ENCODE data around the gene ADAMTS9.

Gene ADAMTS9

GRCh38 chr3:64612916-64613526 is 74.8 kb downstream of the ADAMTS9 start:
- DNase-seq, result no peak

GRCh38 chr3:64612082-64612860 is 75.5 kb downstream of the ADAMTS9 start:
- peak; percentile 94 for DNase-seq

- no peak for DNase-seq
Measured at GRCh38 chr3:64608741-64609140, 79.1 kb downstream of the ADAMTS9 start.

GRCh38 chr3:64607032-64607551 is 80.7 kb downstream of the ADAMTS9 start:
- no peak for DNase-seq

GRCh38 chr3:64604313-64604712 is 83.5 kb downstream of the ADAMTS9 start:
- no peak for DNase-seq

GRCh38 chr3:64601824-64602223 is 86.0 kb downstream of the ADAMTS9 start:
- no peak for DNase-seq

- DNase-seq, result no peak
Measured at GRCh38 chr3:64600246-64600950, 87.4 kb downstream of the ADAMTS9 start.

- DNase-seq, result no peak
Measured at GRCh38 chr3:64599651-64600050, 88.1 kb downstream of the ADAMTS9 start.

GRCh38 chr3:64595253-64595694 is 92.5 kb downstream of the ADAMTS9 start:
- DNase-seq, result no peak

- no peak for DNase-seq
Measured at GRCh38 chr3:64594134-64594533, 93.7 kb downstream of the ADAMTS9 start.

GRCh38 chr3:64593350-64593749 is 94.5 kb downstream of the ADAMTS9 start:
- DNase-seq, result no peak

GRCh38 chr3:64591615-64592014 is 96.2 kb downstream of the ADAMTS9 start:
- DNase-seq, result no peak

GRCh38 chr3:64588380-64588779 is 99.4 kb downstream of the ADAMTS9 start:
- DNase-seq, result no peak

GRCh38 chr3:64586952-64587351 is 100.8 kb downstream of the ADAMTS9 start:
- no peak for DNase-seq

- no peak for DNase-seq
Measured at GRCh38 chr3:64584179-64584578, 103.6 kb downstream of the ADAMTS9 start.

- no peak for DNase-seq
Measured at GRCh38 chr3:64578797-64579196, 109.0 kb downstream of the ADAMTS9 start.

- DNase-seq, result no peak
Measured at GRCh38 chr3:64578062-64578770, 109.6 kb downstream of the ADAMTS9 start.

- no peak for DNase-seq
Measured at GRCh38 chr3:64576211-64576775, 111.5 kb downstream of the ADAMTS9 start.

- no peak for DNase-seq
Measured at GRCh38 chr3:64575211-64575844, 112.5 kb downstream of the ADAMTS9 start.

- DNase-seq, result no peak
Measured at GRCh38 chr3:64574194-64574593, 113.6 kb downstream of the ADAMTS9 start.

GRCh38 chr3:64571982-64572381 is 115.8 kb downstream of the ADAMTS9 start:
- DNase-seq, result no peak

GRCh38 chr3:64568895-64569517 is 118.8 kb downstream of the ADAMTS9 start:
- no peak for DNase-seq

All from MV-4-11 (cell line).